ENCODE data around the gene RFX8. TPM values are rescaled to one million over a fixed set of nuclear protein-coding genes. Genes with fewer than 3 reads are reported as not detected.
A peak's percentile ranks its signal among the peaks of the same experiment; 100 is the strongest.

Gene RFX8
- total and polyA plus RNA-seq, 2 of the 13 experiments (the other 11 are each of a cell fraction or from before 2014, with no cell fraction given) = not detected

- intact Hi-C loops (cut with micrococcal nuclease; ENCODE audit: unreplicated experiment) = no loop called here
- BruUV-seq (replicated peaks) = no TSS peak
Observed at GRCh38 chr2:101420623-101421022, 54.3 kb downstream of the RFX8 start.

GRCh38 chr2:101419096-101419663 lies 55.7 kb downstream of the RFX8 start:
- 73% methylated on average over 10 of the region's 10 CpGs for WGBS (ENCODE audit: low lambda C conversion rate)
- no peak overlapping the region for H3K27ac ChIP-seq (ENCODE audit: extremely low read length, insufficient read depth, low read length)
- H3K36me3 ChIP-seq (replicated peaks in 1 of 2; ENCODE audit: control insufficient read depth in 1 of 2, insufficient read depth in 2 of 2, low read length in 2 of 2) = no peaks in the 10 kb centered on the region
- CTCF ChIA-PET (ENCODE audit: low intra/inter-chr PET ratio, low total read pairs) = interaction anchor here (0.8 to 2.5 kb wide), 4 partner anchors 77 to 412 kb away, joined by 3 to 18 read pairs (median 4); no protein-coding TSS in a partner anchor
- no peak overlapping the region for H2AFZ ChIP-seq (ENCODE audit: low read length)
- intact Hi-C loops (cut with micrococcal nuclease; ENCODE audit: unreplicated experiment) = loop anchor here (1.0 to 10.0 kb wide), 3 partner anchors 278 to 1026 kb away; partner anchors contain the start of gene MAP4K4
- H3K4me3 ChIP-seq (replicated peaks in 1 of 3; ENCODE audit: insufficient read depth in 1 of 3, low read depth in 2 of 3, low read length in 3 of 3) = no peak overlapping the region
- no TSS peak for BruUV-seq (replicated peaks)
- POLR2A ChIA-PET = no interaction called here
- H3K9me3 ChIP-seq (ENCODE audit: low read length) = peaks cover 8% of the 10 kb centered on the region
- ATAC-seq (peak; percentile 85), FAIRE-seq (peak; percentile 4), DNase-seq (ENCODE audit: low spot score) (peak; percentile 71)
- no peak overlapping the region for H3K4me2 ChIP-seq (ENCODE audit: low read depth, low read length)
- in situ Hi-C loops (cut with HindIII; ENCODE audit: extremely low pct_ligation_motif_present, low pct_unique_long_range_greater_than_20kb) = no loop called here
- H3K79me2 ChIP-seq (ENCODE audit: insufficient read depth, low read length) = no peaks in the 10 kb centered on the region
- peaks cover 3 to 21% of the 10 kb centered on the region in 2 experiments; a peak in 4 of 5 replicates for H3K27me3 ChIP-seq (ENCODE audit: control insufficient read depth in 1 of 2, insufficient read depth in 2 of 2, low read length in 2 of 2)
- no peaks in the 10 kb centered on the region for H4K20me1 ChIP-seq (ENCODE audit: insufficient read depth, low read length)
- no peak overlapping the region for H3K9ac ChIP-seq (ENCODE audit: insufficient read depth, low read depth, low read length)
- no peaks in the 10 kb centered on the region for H3K4me1 ChIP-seq (ENCODE audit: insufficient read depth, low read length)
- TF ChIP-seq KLF16 (CRISPR knock-in tag; IDR thresholded peaks at IDR 0.05) (peak in 1 of 2 experiments; percentile 68; a peak in 2 of 4 replicates), ZNF614 (CRISPR knock-in tag; IDR thresholded peaks at IDR 0.05; ENCODE audit: borderline replicate concordance) (0 out of 2 replicates have a peak, but pooled peaks have one; percentile 40), ZNF142 (CRISPR knock-in tag; IDR thresholded peaks at IDR 0.05) (no peak), JARID2 (CRISPR knock-in tag; IDR thresholded peaks at IDR 0.05; ENCODE audit: insufficient replicate concordance) (peak; percentile 47), ZBTB37 (CRISPR knock-in tag; IDR thresholded peaks at IDR 0.05) (no peak)

More at GRCh38 chr2:101420623-101421022, 54.3 kb downstream of the RFX8 start:
- DNase-seq (ENCODE audit: low spot score) (no peak), ATAC-seq (no peak), FAIRE-seq (no peak)
- Histone ChIP-seq H3K27me3 (ENCODE audit: control insufficient read depth in 1 of 2, insufficient read depth in 2 of 2, low read length in 2 of 2) (peaks cover 3 to 14% of the 10 kb centered on the region in 2 experiments; a peak in 4 of 5 replicates), H3K4me3 (replicated peaks in 1 of 3; ENCODE audit: insufficient read depth in 1 of 3, low read depth in 2 of 3, low read length in 3 of 3) (no peak overlapping the region), H3K4me1 (ENCODE audit: insufficient read depth, low read length) (no peaks in the 10 kb centered on the region), H3K9ac (ENCODE audit: insufficient read depth, low read depth, low read length) (no peak overlapping the region), H3K27ac (ENCODE audit: extremely low read length, insufficient read depth, low read length) (no peak overlapping the region), H3K4me2 (ENCODE audit: low read depth, low read length) (no peak overlapping the region), H3K79me2 (ENCODE audit: insufficient read depth, low read length) (no peaks in the 10 kb centered on the region), H4K20me1 (ENCODE audit: insufficient read depth, low read length) (no peaks in the 10 kb centered on the region), H3K36me3 (replicated peaks in 1 of 2; ENCODE audit: control insufficient read depth in 1 of 2, insufficient read depth in 2 of 2, low read length in 2 of 2) (no peaks in the 10 kb centered on the region), H3K9me3 (ENCODE audit: low read length) (no peaks in the 10 kb centered on the region), H2AFZ (ENCODE audit: low read length) (no peak overlapping the region)
- TF ChIP-seq CEBPB (IDR thresholded peaks at IDR 0.05; ENCODE audit: borderline replicate concordance, low read depth, low read length) (peak; percentile 52; the same call in 1 of the 2 replicates), ARNTL (CRISPR knock-in tag; IDR thresholded peaks at IDR 0.05) (no peak), POLR2A (IDR thresholded peaks at IDR 0.05; ENCODE audit: insufficient read depth in 1 of 2, low read depth in 2 of 2, low read length in 2 of 2) (no peak)
- in situ Hi-C loops (cut with HindIII; ENCODE audit: extremely low pct_ligation_motif_present, low pct_unique_long_range_greater_than_20kb) = no loop called here
- POLR2A ChIA-PET = no interaction called here
- WGBS (ENCODE audit: low lambda C conversion rate) = 50% methylated on average over 4 of the region's 4 CpGs
- CTCF ChIA-PET (ENCODE audit: low intra/inter-chr PET ratio, low total read pairs) = no interaction called here
